Right lobe of liver (tissue), 6 donors: ENCODE results near the gene MIR17HG. TPM values are rescaled to one million over a fixed set of nuclear protein-coding genes. Genes with fewer than 3 reads are reported as not detected.

Experiments used
- ATAC-seq, 4 donors: fragments of 200-7000 bp; cut with Tn5 transposase; one replicate each; pipeline ENCODE4 v1.9.1; 2020; ENCODE audit warnings: mild to moderate bottlenecking in 4 of 4, moderate library complexity in 4 of 4
- DNase-seq, 3 donors: peaks; one replicate each; pipeline ENCODE4 v3.0.0-alpha.2; 2020
- H3K27ac ChIP-seq, 3 donors: fragments of 200-600 bp; one replicate each; pipeline ENCODE4 v1.8.0; 2022
- H3K27me3 ChIP-seq, 2 donors: fragments of 200-600 bp; one replicate each; pipeline ENCODE4 v1.8.0; 2022
- H3K36me3 ChIP-seq, 4 donors: fragments of 200-600 bp; sonication (generic) in 1 of 4; one replicate each; pipeline versions ENCODE4 v1.5.1 to v1.8.0; 2017 to 2022; ENCODE audit warnings: control low read depth in 1 of 4
- H3K4me1 ChIP-seq, 4 donors: fragments of 200-600 bp; sonication (generic) in 1 of 4; one replicate each; pipeline versions ENCODE4 v1.5.1 to v1.8.0; 2017 to 2022; ENCODE audit warnings: control low read depth in 1 of 4
- H3K4me3 ChIP-seq, 3 donors: fragments of 200-600 bp; one replicate each; pipeline ENCODE4 v1.8.0; 2022
- H3K9me3 ChIP-seq, 4 donors: fragments of 200-600 bp; sonication (generic) in 1 of 4; one replicate each; pipeline versions ENCODE4 v1.5.1 to v1.8.0; 2017 to 2022; ENCODE audit warnings: control low read depth in 1 of 4
- POLR2A ChIP-seq: fragments of 450-650 bp; IDR thresholded peaks from one replicate; pipeline ENCODE4 v1.6.1; 2017; ENCODE audit warnings: antibody characterized with exemption, mild to moderate bottlenecking
- WGBS: methylation state at CpG from one replicate; pipeline ENCODE4 v1.1.6; 2018; ENCODE audit warnings: low coverage, low lambda C conversion rate; ENCODE audit not compliant: insufficient coverage; ENCODE audit errors: missing lambda C conversion rate; 5-methylcytosine and 5-hydroxymethylcytosine counted together
- intact Hi-C, 2 donors: fragments of 100-400 bp; cut with DNase I; formaldehyde crosslinking; loops; one replicate each; pipeline versions ENCODE4 v1.11.2 to v1.14.1; 2022
- total RNA-seq, 6 experiments: library from RNA; depleted of rRNA in 2 of 6; stranded (reverse); fragments of >200 nt in 2 of 6; fragmentation: NEBNext Ultra II Directional in 3 of 6; extraction: Animal tissue kit (Norgen Biotek cat#: 25700) in 3 of 6; gene quantifications; one replicate each; pipeline versions ENCODE4 v1.1.0 to v1.2.4, GENCODE V29; 2016 to 2023
- TF ChIP-seq, protein P1 (sequence below), 4 donors: fragments of 200-600 bp in 3 of 4; fragments of 450-650 bp in 1 of 4; IDR thresholded peaks; one replicate each; pipeline versions ENCODE4 v1.5.1 to v1.8.0; 2016 to 2022; ENCODE audit warnings: antibody characterized with exemption in 4 of 4, mild to moderate bottlenecking in 2 of 4
- donor health status: DM: no; HTN: yes; CAD: no.
- donor health status: DM: no; HTN: no; CAD: no.
- donor health status: DM: no; HTN: no; CAD: no.
- donor health status: DM: no; HTN: yes; CAD: no.
- donor health status: DM: no; HTN: yes; CAD: no.

MIR17HG gene
- total RNA-seq, 6 experiments from 2014 or later: 1.8 to 3.8 (median 2.4) TPM

DNA sequence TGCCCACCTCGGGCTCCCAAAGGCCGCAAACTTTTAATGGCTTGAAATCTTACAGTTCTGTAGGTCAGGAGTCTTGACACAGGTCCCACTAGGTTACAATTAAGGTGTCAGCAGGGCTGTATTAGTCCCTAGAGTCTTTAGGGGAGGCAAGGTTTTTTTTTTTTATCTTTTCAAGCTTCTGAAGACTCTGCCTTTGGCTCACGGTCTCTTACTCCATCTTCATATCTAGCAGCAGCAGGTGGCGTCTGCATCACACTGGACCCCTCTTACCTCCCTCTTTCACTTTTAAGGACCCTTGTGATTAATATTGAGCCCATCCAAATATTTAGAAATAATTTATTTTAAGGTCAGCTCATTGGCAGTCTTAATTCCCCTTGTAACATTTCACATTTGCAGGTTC lies 11.6 kb downstream of the MIR17HG start:
- WGBS: 81% methylated on average over 4 of the region's 4 CpGs
- H3K4me3 ChIP-seq: no peak overlapping the region
- no peaks in the 10 kb centered on the region for H3K9me3 ChIP-seq
- peaks cover 0 to 8% (median 2%) of the 10 kb centered on the region in 4 donors for H3K36me3 ChIP-seq
- ATAC-seq (no peak), DNase-seq (no peak)
- peaks cover 0 to 60% (median 17%) of the 10 kb centered on the region in 4 donors for H3K4me1 ChIP-seq
- H3K27me3 ChIP-seq: no peaks in the 10 kb centered on the region
- intact Hi-C loops: no loop called here
- no peak overlapping the region for H3K27ac ChIP-seq
- TF ChIP-seq, protein P1, sequence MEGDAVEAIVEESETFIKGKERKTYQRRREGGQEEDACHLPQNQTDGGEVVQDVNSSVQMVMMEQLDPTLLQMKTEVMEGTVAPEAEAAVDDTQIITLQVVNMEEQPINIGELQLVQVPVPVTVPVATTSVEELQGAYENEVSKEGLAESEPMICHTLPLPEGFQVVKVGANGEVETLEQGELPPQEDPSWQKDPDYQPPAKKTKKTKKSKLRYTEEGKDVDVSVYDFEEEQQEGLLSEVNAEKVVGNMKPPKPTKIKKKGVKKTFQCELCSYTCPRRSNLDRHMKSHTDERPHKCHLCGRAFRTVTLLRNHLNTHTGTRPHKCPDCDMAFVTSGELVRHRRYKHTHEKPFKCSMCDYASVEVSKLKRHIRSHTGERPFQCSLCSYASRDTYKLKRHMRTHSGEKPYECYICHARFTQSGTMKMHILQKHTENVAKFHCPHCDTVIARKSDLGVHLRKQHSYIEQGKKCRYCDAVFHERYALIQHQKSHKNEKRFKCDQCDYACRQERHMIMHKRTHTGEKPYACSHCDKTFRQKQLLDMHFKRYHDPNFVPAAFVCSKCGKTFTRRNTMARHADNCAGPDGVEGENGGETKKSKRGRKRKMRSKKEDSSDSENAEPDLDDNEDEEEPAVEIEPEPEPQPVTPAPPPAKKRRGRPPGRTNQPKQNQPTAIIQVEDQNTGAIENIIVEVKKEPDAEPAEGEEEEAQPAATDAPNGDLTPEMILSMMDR (IDR thresholded peaks at IDR 0.05): no peak
- TF ChIP-seq POLR2A: no peak

DNA sequence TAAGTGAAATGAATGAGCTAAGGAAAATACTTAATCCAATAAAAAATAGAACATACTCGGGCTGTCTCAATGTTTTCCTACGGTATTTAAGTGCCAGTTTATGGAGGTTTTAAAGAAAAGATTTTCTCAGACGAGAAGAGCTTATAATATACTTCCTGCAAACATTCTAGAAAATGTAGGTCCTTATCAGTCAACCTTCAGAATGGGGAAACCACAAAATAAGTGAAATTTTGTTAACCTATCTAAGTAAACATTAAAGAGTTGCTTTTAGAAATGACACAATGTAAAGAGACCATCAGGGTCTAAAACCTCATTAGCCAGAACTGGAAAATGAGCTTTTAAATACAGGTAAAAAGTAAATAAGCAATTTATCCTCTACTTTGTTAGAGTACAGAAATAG lies 12.1 kb downstream of the MIR17HG start:
- 55% methylated on average over 3 of the region's 3 CpGs for WGBS

DNA sequence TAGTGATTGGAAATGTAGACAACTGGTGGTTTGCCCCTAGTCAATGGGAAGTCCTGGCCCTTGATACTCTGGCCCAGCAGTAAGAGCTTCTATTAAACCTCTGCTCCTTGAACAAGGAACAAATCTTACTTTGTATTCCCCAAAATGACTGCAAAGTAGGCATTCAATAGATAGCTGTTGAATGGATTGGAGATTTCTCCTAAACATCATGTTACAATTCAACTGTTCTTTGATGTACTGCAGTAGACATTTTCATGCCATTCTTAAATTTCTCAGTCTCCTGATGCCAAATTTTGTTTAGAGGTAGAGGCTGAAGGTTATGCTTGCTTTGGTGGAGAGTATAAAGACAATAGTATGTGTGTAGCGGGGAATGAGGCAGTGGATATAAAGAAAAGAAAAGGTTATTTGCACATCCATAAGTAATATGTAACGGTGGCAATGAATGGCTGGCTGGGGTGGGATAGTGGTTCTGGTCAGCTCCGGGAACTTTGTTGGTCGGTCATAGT lies 12.8 kb downstream of the MIR17HG start:
- no peaks in the 10 kb centered on the region for H3K9me3 ChIP-seq
- DNase-seq: no peak
- TF ChIP-seq, protein P1 (IDR thresholded peaks at IDR 0.05): no peak
- TF ChIP-seq POLR2A: no peak
- H3K36me3 ChIP-seq: peaks cover 0 to 3% (median under 1%) of the 10 kb centered on the region in 4 donors
- 39% methylated on average over 4 of the region's 4 CpGs for WGBS
- H3K4me3 ChIP-seq: no peak overlapping the region
- no peak for ATAC-seq
- H3K27ac ChIP-seq: peak overlapping the region in 1 of 3 donors; percentile 14
- peaks cover 0 to 56% (median 17%) of the 10 kb centered on the region in 4 donors for H3K4me1 ChIP-seq
- intact Hi-C loops: no loop called here
- no peaks in the 10 kb centered on the region for H3K27me3 ChIP-seq

More for the DNA sequence above, 12.1 kb downstream of the MIR17HG start:
- no peaks in the 10 kb centered on the region for H3K27me3 ChIP-seq
- no peak for ATAC-seq
- TF ChIP-seq, protein P1 (IDR thresholded peaks at IDR 0.05): no peak
- TF ChIP-seq POLR2A: no peak
- no peak for DNase-seq
- H3K4me1 ChIP-seq: peaks cover 0 to 56% (median 17%) of the 10 kb centered on the region in 4 donors
- H3K36me3 ChIP-seq: peaks cover 0 to 3% (median 1%) of the 10 kb centered on the region in 4 donors
- intact Hi-C loops: no loop called here
- peak overlapping the region in 1 of 3 donors; percentile 14 for H3K27ac ChIP-seq
- H3K9me3 ChIP-seq: no peaks in the 10 kb centered on the region
- no peak overlapping the region for H3K4me3 ChIP-seq

DNA sequence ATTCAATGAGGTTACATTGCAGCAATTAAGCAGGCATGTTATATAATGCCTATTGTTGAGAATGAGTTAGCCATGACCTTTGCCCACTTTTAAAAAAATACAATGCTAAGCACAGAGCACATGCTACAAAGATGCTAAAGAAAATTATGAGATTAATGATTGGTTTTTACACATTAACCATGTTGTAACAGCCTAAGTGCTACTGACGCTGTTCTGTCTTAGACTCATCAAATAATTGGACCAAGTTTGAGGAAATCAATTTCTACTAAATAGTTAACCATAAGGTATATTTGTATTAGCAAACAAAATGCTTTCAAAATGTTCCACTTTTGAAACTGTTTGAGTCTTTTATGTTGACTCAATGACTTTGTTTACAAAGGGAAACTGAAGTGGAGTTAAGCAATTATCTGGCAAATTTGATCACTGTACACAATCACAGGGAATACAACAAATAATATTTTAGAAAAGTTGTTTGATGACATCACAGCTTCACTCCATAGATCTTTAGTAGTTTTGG lies 14.3 kb downstream of the MIR17HG start:
- DNase-seq: no peak
- intact Hi-C loops: no loop called here
- 27% methylated on average over 1 of the region's 1 CpG for WGBS
- TF ChIP-seq POLR2A: no peak
- TF ChIP-seq, protein P1 (IDR thresholded peaks at IDR 0.05): no peak
- ATAC-seq: peak; percentile 73 to 87 (median 74)
- H3K27me3 ChIP-seq: no peaks in the 10 kb centered on the region
- H3K9me3 ChIP-seq: no peaks in the 10 kb centered on the region
- no peak overlapping the region for H3K4me3 ChIP-seq
- H3K27ac ChIP-seq: peak overlapping the region in 2 of 3 donors; percentile 19 to 48
- H3K4me1 ChIP-seq: peaks cover 0 to 56% (median 17%) of the 10 kb centered on the region in 4 donors
- no peaks in the 10 kb centered on the region for H3K36me3 ChIP-seq
